Measurements from ENCODE around the gene FGFRL1. TPM values are rescaled to one million over a fixed set of nuclear protein-coding genes. Genes with fewer than 3 reads are reported as not detected.

The FGFRL1 gene
- total RNA-seq, 1 donor from 2014 or later, result 26.6 TPM

GRCh38 chr4:1057403-1057745 lies 45.9 kb downstream of the FGFRL1 start:
- DNase-seq, result no peak
- intact Hi-C loops (cut with micrococcal nuclease), result no loop called here
- no peak for ATAC-seq

- intact Hi-C loops (cut with micrococcal nuclease), result no loop called here
- peak; percentile 88 for ATAC-seq
- peak; percentile 51 for DNase-seq
These were observed 47.0 kb downstream of the FGFRL1 start for GRCh38 chr4:1058198-1058996.

GRCh38 chr4:1058997-1059665 lies 47.7 kb downstream of the FGFRL1 start:
- DNase-seq, result no peak
- intact Hi-C loops (cut with micrococcal nuclease), result no loop called here
- ATAC-seq, result no peak

- intact Hi-C loops (cut with micrococcal nuclease), result no loop called here
- no peak for ATAC-seq
- DNase-seq, result no peak
These were observed 48.7 kb downstream of the FGFRL1 start for GRCh38 chr4:1060121-1060520.

GRCh38 chr4:1060621-1061020 lies 49.2 kb downstream of the FGFRL1 start:
- ATAC-seq (no peak), DNase-seq (no peak)
- intact Hi-C loops (cut with micrococcal nuclease), result no loop called here

GRCh38 chr4:1061056-1061700 lies 49.8 kb downstream of the FGFRL1 start:
- no peak for ATAC-seq
- DNase-seq, result no peak
- intact Hi-C loops (cut with micrococcal nuclease), result no loop called here

GRCh38 chr4:1061760-1062159 lies 50.3 kb downstream of the FGFRL1 start:
- no peak for DNase-seq
- intact Hi-C loops (cut with micrococcal nuclease), result no loop called here
- ATAC-seq, result no peak

GRCh38 chr4:1062419-1062818 lies 51.0 kb downstream of the FGFRL1 start:
- no peak for DNase-seq
- no peak for ATAC-seq
- intact Hi-C loops (cut with micrococcal nuclease), result no loop called here

GRCh38 chr4:1065732-1066131 lies 54.3 kb downstream of the FGFRL1 start:
- intact Hi-C loops (cut with micrococcal nuclease), result no loop called here
- ATAC-seq (no peak), DNase-seq (no peak)

- ATAC-seq, result no peak
- DNase-seq, result no peak
- intact Hi-C loops (cut with micrococcal nuclease), result no loop called here
These were observed 58.0 kb downstream of the FGFRL1 start for GRCh38 chr4:1069394-1069793.

- DNase-seq, result no peak
- intact Hi-C loops (cut with micrococcal nuclease), result no loop called here
- peak; percentile 63 for ATAC-seq
These were observed 61.5 kb downstream of the FGFRL1 start for GRCh38 chr4:1072830-1073446.

GRCh38 chr4:1074077-1074476 lies 62.7 kb downstream of the FGFRL1 start:
- DNase-seq, result no peak
- ATAC-seq, result no peak
- intact Hi-C loops (cut with micrococcal nuclease), result no loop called here

GRCh38 chr4:1075225-1075624 lies 63.8 kb downstream of the FGFRL1 start:
- DNase-seq (no peak), ATAC-seq (no peak)
- intact Hi-C loops (cut with micrococcal nuclease), result no loop called here

GRCh38 chr4:1075809-1076699 lies 64.6 kb downstream of the FGFRL1 start:
- no peak for ATAC-seq
- intact Hi-C loops (cut with micrococcal nuclease), result no loop called here
- DNase-seq, result no peak

Other genes starting within 250 kb of the FGFRL1 start
- gene CPLX1, start 185.5 kb upstream of the FGFRL1 start, total RNA-seq, result 4.4 TPM
- gene GAK, start 79.3 kb upstream of the FGFRL1 start, total RNA-seq, result 29.7 TPM
- gene TMEM175, start 79.2 kb upstream of the FGFRL1 start, total RNA-seq, result 19.8 TPM
- 3.6 TPM for gene DGKQ, start 38.1 kb upstream of the FGFRL1 start, total RNA-seq
- gene IDUA, start 24.6 kb upstream of the FGFRL1 start, total RNA-seq, result 8.7 TPM
- not detected for gene SLC26A1, start 18.2 kb upstream of the FGFRL1 start, total RNA-seq
- gene RNF212, start 101.9 kb downstream of the FGFRL1 start, total RNA-seq, result 0.62 TPM
- gene SPON2, start 161.0 kb downstream of the FGFRL1 start, total RNA-seq, result 22.8 TPM
- gene CTBP1, start 237.5 kb downstream of the FGFRL1 start, total RNA-seq, result 133 TPM